ENCODE results near the gene MIB2.

Gene MIB2

GRCh38 chr1:1615256-1616044 is at the start of gene MIB2:
TSS of gene MIB2 (plus strand) at chr1:1615500. CDS start at chr1:1623453, 7,953 bp downstream.
- peak within 1 kb of the TSS; percentile 98 for H3K4me3 ChIP-seq (ENCODE audit: low read depth, low read length)
- peaks cover 28% of the 10 kb centered on the region for H3K36me3 ChIP-seq
- TF ChIP-seq CTCF (IDR thresholded peaks at IDR 0.05; ENCODE audit: low read depth, low read length) = no peak
- H3K9me3 ChIP-seq (ENCODE audit: severe bottlenecking) = no peaks in the 10 kb centered on the region
- no peaks in the 10 kb centered on the region for H3K27me3 ChIP-seq (ENCODE audit: insufficient read depth, low read depth, severe bottlenecking)
- peak; percentile 96 for DNase-seq
- H3K27ac ChIP-seq = peak within 1 kb of the TSS; percentile 99

GRCh38 chr1:1567152-1567875 is 48.0 kb upstream of the MIB2 start:
- Histone ChIP-seq H3K9me3 (ENCODE audit: severe bottlenecking) (no peaks in the 10 kb centered on the region), H3K27me3 (ENCODE audit: insufficient read depth, low read depth, severe bottlenecking) (no peaks in the 10 kb centered on the region), H3K36me3 (peaks cover 59% of the 10 kb centered on the region), H3K27ac (no peak overlapping the region), H3K4me3 (ENCODE audit: low read depth, low read length) (no peak overlapping the region)
- no peak for DNase-seq
- TF ChIP-seq CTCF (IDR thresholded peaks at IDR 0.05; ENCODE audit: low read depth, low read length) = no peak

GRCh38 chr1:1567891-1568291 is 47.4 kb upstream of the MIB2 start:
- DNase-seq = no peak

GRCh38 chr1:1569341-1569740 is 46.0 kb upstream of the MIB2 start:
- DNase-seq = no peak
- TF ChIP-seq CTCF (IDR thresholded peaks at IDR 0.05; ENCODE audit: low read depth, low read length) = no peak
- no peak overlapping the region for H3K4me3 ChIP-seq (ENCODE audit: low read depth, low read length)
- H3K9me3 ChIP-seq (ENCODE audit: severe bottlenecking) = no peaks in the 10 kb centered on the region
- H3K27ac ChIP-seq = no peak overlapping the region
- H3K27me3 ChIP-seq (ENCODE audit: insufficient read depth, low read depth, severe bottlenecking) = no peaks in the 10 kb centered on the region
- peaks cover 50% of the 10 kb centered on the region for H3K36me3 ChIP-seq

More at GRCh38 chr1:1567891-1568291, 47.4 kb upstream of the MIB2 start:
- no peak overlapping the region for H3K4me3 ChIP-seq (ENCODE audit: low read depth, low read length)
- no peaks in the 10 kb centered on the region for H3K27me3 ChIP-seq (ENCODE audit: insufficient read depth, low read depth, severe bottlenecking)
- no peak for TF ChIP-seq CTCF (IDR thresholded peaks at IDR 0.05; ENCODE audit: low read depth, low read length)
- no peak overlapping the region for H3K27ac ChIP-seq
- peaks cover 60% of the 10 kb centered on the region for H3K36me3 ChIP-seq
- H3K9me3 ChIP-seq (ENCODE audit: severe bottlenecking) = no peaks in the 10 kb centered on the region

- Histone ChIP-seq H3K27ac (peak overlapping the region; percentile 88), H3K9me3 (ENCODE audit: severe bottlenecking) (no peaks in the 10 kb centered on the region), H3K27me3 (ENCODE audit: insufficient read depth, low read depth, severe bottlenecking) (no peaks in the 10 kb centered on the region), H3K4me3 (ENCODE audit: low read depth, low read length) (peak overlapping the region; percentile 84), H3K36me3 (peaks cover 29% of the 10 kb centered on the region)
- DNase-seq = peak; percentile 46
- peak; percentile 44 for TF ChIP-seq CTCF (IDR thresholded peaks at IDR 0.05; ENCODE audit: low read depth, low read length)
These were observed 41.2 kb upstream of the MIB2 start for GRCh38 chr1:1573843-1574720.
